ACHN (cell line): ENCODE measurements around the gene SEMA6A.

Experiments
- DNase-seq: peaks from one replicate; pipeline ENCODE4 v3.0.0-alpha.2; 2015
- in situ Hi-C: cut with HindIII; loops from 2 replicates; pipeline ENCODE4 v1.10.0; 2017; ENCODE audit warnings: low sequenced_read_pairs, low pct_ligation_motif_present, low pct_unique_long_range_greater_than_20kb

SEMA6A gene

GRCh38 chr5:116574367-116575325, at the start of gene SEMA6A:
Gene SEMA6A, minus strand, starts transcription at chr5:116574823. Its CDS starts 69,879 bp downstream, at chr5:116504944.
- DNase-seq, result peak; percentile 96
- in situ Hi-C loops, result no loop called here

GRCh38 chr5:116622375-116623050, 47.9 kb upstream of the SEMA6A start:
- in situ Hi-C loops, result no loop called here

GRCh38 chr5:116621599-116621998, 47.0 kb upstream of the SEMA6A start:
- in situ Hi-C loops, result no loop called here

More at GRCh38 chr5:116622375-116623050, 47.9 kb upstream of the SEMA6A start:
- no peak for DNase-seq

GRCh38 chr5:116616876-116617275, 42.3 kb upstream of the SEMA6A start:
- in situ Hi-C loops, result no loop called here
- no peak for DNase-seq

More at GRCh38 chr5:116621599-116621998, 47.0 kb upstream of the SEMA6A start:
- DNase-seq, result no peak

- in situ Hi-C loops, result no loop called here
- DNase-seq, result peak; percentile 60
Measured at GRCh38 chr5:116614603-116614920, 39.9 kb upstream of the SEMA6A start.

GRCh38 chr5:116613445-116613844, 38.8 kb upstream of the SEMA6A start:
- in situ Hi-C loops, result no loop called here
- no peak for DNase-seq

- in situ Hi-C loops, result no loop called here
- no peak for DNase-seq
Measured at GRCh38 chr5:116612431-116612830, 37.8 kb upstream of the SEMA6A start.

GRCh38 chr5:116605310-116606070, 30.9 kb upstream of the SEMA6A start:
- DNase-seq, result no peak
- in situ Hi-C loops, result no loop called here

GRCh38 chr5:116604805-116605204, 30.2 kb upstream of the SEMA6A start:
- in situ Hi-C loops, result no loop called here
- DNase-seq, result no peak

- in situ Hi-C loops, result no loop called here
- peak; percentile 70 for DNase-seq
Measured at GRCh38 chr5:116600876-116601275, 26.3 kb upstream of the SEMA6A start.

GRCh38 chr5:116598911-116599310, 24.3 kb upstream of the SEMA6A start:
- in situ Hi-C loops, result no loop called here
- DNase-seq, result no peak

- in situ Hi-C loops, result no loop called here
- DNase-seq, result no peak
Measured at GRCh38 chr5:116595498-116595897, 20.9 kb upstream of the SEMA6A start.

- DNase-seq, result no peak
Measured at GRCh38 chr5:116593340-116593739, 18.7 kb upstream of the SEMA6A start.

GRCh38 chr5:116585227-116585626, 10.6 kb upstream of the SEMA6A start:
- in situ Hi-C loops, result no loop called here

More at GRCh38 chr5:116593340-116593739, 18.7 kb upstream of the SEMA6A start:
- in situ Hi-C loops, result no loop called here

GRCh38 chr5:116583862-116584222, 9.2 kb upstream of the SEMA6A start:
- in situ Hi-C loops, result no loop called here

More at GRCh38 chr5:116585227-116585626, 10.6 kb upstream of the SEMA6A start:
- no peak for DNase-seq

GRCh38 chr5:116583085-116583861, 8.7 kb upstream of the SEMA6A start:
- DNase-seq, result peak; percentile 23
- in situ Hi-C loops, result no loop called here

More at GRCh38 chr5:116583862-116584222, 9.2 kb upstream of the SEMA6A start:
- no peak for DNase-seq

- in situ Hi-C loops, result no loop called here
- DNase-seq, result no peak
Measured at GRCh38 chr5:116581910-116582309, 7.3 kb upstream of the SEMA6A start.

GRCh38 chr5:116579144-116579543, 4.5 kb upstream of the SEMA6A start:
- in situ Hi-C loops, result no loop called here
- no peak for DNase-seq
